GM12872 (cell line): Measurements from ENCODE around the gene PATE4.
A peak's percentile ranks its signal among the peaks of the same experiment; 100 is the strongest.

Experiments
- TF ChIP-seq, protein P1 (sequence below): IDR thresholded peaks from 3 replicates; pipeline ENCODE4 v1.5.1; 2011; ENCODE audit warnings: low read depth, mild to moderate bottlenecking, low read length, moderate library complexity; ENCODE audit not compliant: insufficient read depth

The PATE4 gene

DNA sequence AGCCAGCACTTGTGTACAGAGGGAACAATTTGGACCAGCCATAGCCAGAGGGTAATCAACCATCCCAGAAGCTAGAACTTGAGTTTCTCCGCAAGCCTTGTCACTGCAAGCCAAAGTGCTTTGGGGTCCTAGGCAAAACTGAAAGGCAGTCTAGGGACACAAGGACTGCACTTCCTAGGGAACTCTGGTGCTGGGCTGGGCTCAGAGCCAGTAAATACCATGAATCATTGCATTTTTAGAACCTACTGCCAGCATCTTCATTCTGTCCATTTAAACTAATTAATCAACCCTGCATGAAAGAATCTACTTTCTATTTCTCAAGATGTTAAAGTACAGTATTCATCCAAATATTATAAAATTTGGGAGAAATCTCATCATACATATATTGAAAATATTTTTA is 25.2 kb upstream of the PATE4 start:
- TF ChIP-seq, protein P1, sequence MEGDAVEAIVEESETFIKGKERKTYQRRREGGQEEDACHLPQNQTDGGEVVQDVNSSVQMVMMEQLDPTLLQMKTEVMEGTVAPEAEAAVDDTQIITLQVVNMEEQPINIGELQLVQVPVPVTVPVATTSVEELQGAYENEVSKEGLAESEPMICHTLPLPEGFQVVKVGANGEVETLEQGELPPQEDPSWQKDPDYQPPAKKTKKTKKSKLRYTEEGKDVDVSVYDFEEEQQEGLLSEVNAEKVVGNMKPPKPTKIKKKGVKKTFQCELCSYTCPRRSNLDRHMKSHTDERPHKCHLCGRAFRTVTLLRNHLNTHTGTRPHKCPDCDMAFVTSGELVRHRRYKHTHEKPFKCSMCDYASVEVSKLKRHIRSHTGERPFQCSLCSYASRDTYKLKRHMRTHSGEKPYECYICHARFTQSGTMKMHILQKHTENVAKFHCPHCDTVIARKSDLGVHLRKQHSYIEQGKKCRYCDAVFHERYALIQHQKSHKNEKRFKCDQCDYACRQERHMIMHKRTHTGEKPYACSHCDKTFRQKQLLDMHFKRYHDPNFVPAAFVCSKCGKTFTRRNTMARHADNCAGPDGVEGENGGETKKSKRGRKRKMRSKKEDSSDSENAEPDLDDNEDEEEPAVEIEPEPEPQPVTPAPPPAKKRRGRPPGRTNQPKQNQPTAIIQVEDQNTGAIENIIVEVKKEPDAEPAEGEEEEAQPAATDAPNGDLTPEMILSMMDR = no peak

DNA sequence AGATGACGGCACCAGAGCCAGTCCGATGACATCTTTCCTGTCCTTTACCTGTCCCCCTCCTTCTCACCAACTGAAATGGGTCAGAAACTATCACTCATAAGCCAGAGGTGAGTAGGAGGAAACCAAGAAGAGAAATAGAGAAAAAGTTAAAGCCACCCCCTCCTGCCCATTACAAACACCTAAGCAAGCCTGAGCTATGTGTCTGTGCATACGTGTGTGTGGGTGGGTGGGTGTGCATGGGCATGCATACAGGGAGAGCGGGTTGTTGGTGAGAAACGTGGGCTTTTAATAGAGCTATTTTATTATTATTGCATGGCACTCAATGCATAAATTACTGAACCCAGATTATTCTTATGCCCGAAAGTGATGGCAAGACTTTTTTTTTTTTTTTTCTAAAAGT is 2.6 kb downstream of the PATE4 start:
- TF ChIP-seq, protein P1 = no peak

DNA sequence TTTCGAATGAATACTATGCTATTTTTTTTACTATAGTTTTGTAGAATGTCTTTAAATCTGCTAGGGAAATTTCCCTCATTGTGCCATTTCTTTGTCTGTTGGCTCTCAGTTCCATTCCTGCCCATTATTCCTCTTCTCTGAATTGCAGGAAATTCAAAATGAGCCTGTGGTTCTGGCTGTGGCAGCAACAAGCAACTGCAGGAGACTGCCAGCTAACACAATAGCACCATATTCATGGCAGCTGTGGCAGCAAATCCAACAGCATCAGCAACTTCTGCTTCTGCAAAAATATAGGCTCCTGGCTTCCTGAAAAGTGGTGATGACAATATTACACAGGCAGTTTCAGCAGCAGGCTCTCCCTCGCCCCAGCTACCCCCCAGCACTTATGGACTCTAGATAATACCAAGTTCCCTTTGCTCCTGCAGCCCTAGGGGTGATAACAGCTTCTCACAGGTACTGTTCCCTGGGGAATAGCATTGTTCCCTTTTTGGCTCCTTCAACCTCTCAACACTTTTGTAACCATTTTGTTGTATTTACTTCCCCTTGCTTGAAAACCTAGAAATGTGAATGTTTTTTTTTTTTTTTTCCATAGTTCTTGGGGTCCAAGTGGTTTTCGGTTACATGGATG is 9.3 kb downstream of the PATE4 start:
- TF ChIP-seq, protein P1 = no peak

DNA sequence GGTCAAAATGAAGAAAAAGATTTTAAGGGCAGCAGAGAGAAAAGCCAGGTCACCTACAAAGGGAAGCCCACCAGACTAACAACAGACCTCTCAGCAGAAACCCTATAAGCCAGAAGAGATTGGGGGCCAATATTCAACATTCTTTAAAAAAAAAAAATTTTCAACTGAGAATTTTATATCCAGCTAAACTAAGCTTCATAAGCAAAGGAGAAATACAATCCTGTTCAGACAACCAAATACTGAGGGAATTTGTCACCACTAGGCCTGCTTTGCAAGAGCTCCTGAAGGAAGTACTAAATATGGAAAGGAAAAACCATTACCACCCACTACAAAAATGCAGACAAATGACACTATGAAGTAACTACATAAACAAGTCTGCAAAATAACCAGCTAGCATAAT is 13.1 kb downstream of the PATE4 start:
- TF ChIP-seq, protein P1 = no peak

DNA sequence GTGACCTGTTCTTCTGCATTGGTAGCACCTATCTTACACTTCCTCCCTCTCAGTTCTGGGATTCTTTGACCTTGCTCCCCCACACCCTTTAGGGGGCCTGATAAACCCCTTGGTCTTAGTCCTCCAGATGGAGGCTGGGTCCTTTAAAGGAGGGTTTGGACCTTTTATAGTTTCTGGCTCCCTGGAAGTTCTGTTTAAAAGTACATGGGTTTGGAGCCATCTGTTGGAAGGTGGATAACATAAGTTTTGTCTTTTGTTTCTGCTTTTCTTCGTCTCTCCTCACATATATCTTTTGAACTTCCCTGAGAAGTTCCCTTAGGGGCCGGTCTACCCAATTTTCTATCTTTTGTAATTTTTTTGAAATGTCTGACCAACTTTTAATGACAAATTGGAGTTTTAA is 36.4 kb downstream of the PATE4 start:
- TF ChIP-seq, protein P1 = no peak

DNA sequence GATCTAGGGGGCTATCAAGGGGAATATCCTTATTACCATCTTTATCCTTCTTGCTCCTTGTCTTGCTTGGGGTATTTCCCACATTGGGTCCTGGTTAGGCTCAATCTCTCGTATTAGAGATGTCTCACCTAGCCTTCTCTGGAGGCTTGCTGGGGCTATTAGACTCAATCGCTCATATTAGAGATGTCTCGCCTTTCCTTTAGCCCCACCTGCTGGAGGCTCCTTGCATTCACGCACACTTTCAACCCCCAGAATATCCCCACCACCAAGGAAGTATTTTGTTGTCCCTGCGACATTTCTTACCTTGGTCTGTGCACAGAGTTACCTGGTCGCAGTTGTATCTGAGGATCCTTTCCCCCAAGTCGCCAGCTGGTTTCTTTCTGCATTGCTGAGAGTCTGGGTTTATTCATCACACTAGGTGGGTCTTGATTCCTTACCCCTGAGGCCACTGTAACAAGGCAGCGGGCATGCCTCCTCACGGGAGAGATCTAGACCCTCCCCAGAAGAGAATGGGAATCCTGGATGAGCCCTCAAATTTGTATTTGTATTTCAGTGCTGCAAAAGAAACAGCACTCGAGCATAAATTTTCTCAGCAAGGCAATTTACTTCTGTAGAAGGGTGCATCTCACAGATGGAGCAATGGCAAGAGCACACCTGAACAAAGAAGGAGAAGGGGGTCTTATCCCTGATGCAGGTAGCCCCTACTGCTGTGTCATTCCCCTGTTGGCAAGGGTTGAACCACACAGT is 38.4 kb downstream of the PATE4 start:
- TF ChIP-seq, protein P1 = peak; percentile 56; the same call in 2 of the 3 replicates

DNA sequence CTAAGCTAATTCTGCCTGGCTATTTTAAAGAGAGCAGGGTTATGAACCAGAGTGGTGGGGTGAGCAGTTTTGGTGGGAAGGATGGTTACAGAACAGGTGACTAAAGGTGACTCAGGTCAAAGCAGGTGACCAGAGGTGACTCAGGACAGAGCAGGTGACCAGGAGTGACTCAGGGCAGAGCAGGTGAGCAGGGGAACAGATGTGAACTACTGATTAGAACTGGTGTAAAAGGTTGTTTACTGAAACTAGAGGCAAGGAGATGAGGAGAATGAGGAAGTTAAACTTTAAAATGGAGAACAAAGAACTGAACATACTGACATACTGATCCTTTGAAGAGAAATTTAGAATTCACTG is 39.0 kb downstream of the PATE4 start:
- TF ChIP-seq, protein P1 = no peak
